Mammary epithelial cell (primary cell): ENCODE data around the gene BARX1.

Source experiments
- CTCF ChIP-seq, 2 donors: IDR thresholded peaks in 1 of 2; conservative IDR thresholded peaks in 1 of 2; 2 replicates each; pipeline ENCODE4 v1.5.1; 2011 to 2012; ENCODE audit warnings: inconsistent platforms in 2 of 2, low read length in 2 of 2, mild to moderate bottlenecking in 2 of 2, control low read depth in 1 of 2, low read depth in 1 of 2; ENCODE audit not compliant: insufficient read depth in 1 of 2; ENCODE audit errors: extremely low read depth in 1 of 2
- EZH2 ChIP-seq: IDR thresholded peaks from 2 replicates; pipeline ENCODE4 v1.6.1; 2012; ENCODE audit warnings: low read length, inconsistent platforms, borderline replicate concordance

GRCh38 chr9:93996863-93997262 lies 41.7 kb upstream of the BARX1 start:
- TF ChIP-seq CTCF (conservative IDR thresholded peaks at IDR 0.05 in 1 of 2, IDR thresholded peaks at IDR 0.05 in 1 of 2; ENCODE audit: extremely low read depth in 1 of 2, insufficient read depth in 1 of 2, low read depth in 1 of 2, low read length in 2 of 2) (peak; percentile 17 to 37), EZH2 (no peak)
